Epidermal melanocyte (primary cell): ENCODE data around the gene ARHGEF7.
"Not testable (repeated sequence)": the region's sequence is repeated elsewhere in the genome, so short reads cannot be mapped to it uniquely, and the experiment has no call there.

Experiments
- DNase-seq: peaks from one replicate; pipeline ENCODE4 v3.0.0; 2011; ENCODE audit warnings: low spot score; ENCODE audit not compliant: insufficient read length

The ARHGEF7 gene

GRCh38 chr13:111166882-111167675 lies 52.0 kb downstream of the ARHGEF7 start:
- no peak for DNase-seq

DNA sequence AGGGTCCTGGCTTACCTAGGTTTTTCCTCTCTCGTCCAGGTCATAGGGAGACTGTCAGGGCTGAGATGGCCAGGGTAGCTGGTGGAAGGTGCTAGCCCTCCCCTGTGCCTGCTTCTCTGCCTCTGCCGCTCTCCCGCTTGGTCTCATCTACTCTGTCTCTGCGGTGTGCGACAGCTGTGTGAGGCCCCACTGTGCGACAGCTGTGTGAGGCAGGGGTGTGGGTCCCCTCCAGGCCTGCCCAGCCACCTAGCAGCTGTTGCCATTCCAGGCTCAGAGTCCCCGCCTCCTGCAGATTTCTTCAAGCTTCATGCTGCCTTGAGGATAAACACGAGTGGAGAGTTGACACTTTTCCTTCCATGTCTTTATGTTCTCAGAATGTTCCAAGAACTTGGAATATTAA lies 53.0 kb downstream of the ARHGEF7 start:
- no peak for DNase-seq

DNA sequence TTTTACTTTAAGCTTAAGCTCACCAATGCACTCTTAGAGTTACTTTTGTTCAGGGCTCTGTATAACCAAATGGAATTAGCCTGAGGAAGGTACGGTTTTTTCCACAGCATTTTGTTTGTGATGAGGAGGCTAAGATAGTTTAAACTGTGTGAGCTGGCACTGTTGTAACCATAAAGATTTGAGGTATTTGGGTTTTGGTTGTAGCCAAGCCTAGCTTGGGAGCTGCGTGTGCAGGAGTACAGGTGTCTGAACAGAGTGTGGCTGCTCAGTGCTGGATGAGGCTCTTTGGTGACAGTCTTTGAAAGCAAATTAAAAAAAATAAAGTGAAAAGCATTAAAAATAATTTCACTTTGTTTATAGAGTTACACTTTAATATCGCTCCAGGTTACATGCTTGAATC lies 56.0 kb downstream of the ARHGEF7 start:
- DNase-seq, result no peak

GRCh38 chr13:111171629-111172028 lies 56.5 kb downstream of the ARHGEF7 start:
- DNase-seq, result no peak

DNA sequence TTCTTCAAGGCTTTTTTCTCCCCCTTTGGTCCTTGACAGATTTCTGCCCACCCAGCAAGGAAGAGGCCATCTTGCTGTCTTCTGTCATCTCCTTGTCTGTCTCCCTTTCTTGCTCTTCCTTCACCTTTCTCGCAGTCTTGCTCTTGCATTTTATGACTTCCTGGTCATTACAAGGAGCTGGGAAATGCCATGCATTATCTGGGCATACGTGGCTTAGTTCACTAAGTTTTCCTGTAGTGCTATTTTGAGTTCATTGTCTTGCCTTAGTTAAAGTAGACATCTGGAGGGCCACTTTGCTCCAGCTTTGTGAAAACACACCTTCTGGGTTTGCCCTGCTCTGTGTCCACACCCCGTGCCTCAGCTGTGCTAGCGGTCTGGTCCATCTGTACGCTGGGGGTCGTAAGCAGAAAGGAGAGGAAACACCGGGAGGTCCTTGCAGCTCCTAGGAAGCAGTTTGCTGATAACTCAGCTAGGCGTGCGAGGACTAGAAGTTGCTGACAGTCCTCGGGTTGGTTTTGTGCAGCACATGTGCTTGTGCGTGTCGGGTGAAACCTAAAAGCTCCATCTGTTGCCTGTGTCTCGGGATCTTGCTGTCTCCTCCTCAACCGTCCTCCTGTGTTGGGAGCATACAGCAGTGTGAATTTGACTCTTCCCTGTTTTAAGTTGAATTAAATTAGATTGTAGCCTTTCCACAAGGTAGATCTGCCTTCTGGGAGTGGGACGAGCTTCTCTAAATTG lies 59.4 kb downstream of the ARHGEF7 start:
- no peak for DNase-seq

GRCh38 chr13:111175372-111175771 lies 60.3 kb downstream of the ARHGEF7 start:
- no peak for DNase-seq

GRCh38 chr13:111175935-111176334 lies 60.8 kb downstream of the ARHGEF7 start:
- DNase-seq, result no peak

DNA sequence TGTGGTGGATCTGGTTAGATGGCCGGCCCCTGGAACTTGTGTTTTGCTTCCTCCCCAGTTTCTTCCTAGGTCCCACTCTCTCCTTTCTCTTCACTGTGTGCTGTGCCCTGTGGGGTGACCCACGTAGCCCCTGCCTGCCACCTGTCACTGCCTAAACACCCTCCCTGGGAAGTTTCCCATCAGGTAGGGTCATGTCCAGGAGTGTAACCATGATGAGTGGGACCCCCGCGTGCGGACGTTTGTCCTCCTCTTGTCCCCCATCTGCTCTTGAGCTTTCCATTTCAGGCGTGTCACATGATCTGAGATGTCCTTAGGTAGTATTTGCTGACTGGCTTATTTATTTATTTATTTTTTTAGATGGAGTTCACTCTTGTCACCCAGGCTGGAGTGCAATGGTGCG lies 61.3 kb downstream of the ARHGEF7 start:
- DNase-seq, result no peak

DNA sequence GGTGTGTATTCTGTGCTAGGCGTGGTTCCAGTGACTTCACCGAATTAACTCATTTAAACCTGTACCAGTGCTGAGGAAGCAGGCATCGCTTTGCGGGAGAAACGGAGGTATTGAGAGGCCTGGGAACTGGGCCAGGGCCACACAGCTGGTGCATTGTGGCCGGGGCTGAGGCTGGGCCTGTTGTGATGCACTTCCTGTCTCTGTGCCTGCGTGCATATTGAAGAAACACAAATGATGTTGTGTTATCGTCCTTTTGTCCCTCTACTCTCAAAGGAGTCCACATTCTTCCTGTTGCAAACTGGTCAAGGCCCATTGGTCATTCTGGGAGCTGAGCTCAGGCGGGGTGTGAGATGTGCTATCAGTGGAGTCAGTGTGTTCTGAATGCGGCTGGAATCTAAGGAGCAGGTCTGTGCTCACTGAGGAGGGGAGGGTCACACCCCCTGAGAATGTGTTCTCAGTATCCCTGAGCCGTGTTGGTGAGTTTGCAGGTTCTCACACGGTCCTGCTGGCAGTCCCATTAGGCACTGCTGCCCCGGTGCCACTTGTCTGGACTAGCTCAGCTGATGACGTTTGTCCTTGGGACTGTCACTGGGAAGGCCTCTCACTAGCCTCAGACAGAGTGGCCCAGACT lies 62.1 kb downstream of the ARHGEF7 start:
- no peak for DNase-seq

DNA sequence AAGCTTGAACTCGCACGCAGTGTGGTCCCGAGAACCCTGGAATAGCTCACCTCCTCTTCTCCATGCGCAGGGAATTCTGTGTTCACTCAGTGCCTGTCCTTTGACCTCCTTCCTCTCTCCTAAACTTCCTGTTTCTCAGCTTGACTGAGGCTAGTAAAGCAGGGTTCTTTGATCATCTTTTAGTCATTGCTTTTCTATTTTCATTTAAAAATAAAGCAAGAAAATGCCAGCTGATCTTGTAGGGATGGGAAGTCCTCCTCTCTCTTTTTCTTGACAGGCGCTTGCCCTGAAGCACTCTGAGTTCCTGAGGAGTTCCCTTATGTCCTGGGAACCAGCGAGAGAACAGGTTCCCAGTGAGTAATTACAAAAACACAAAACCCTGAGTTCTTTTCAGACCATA lies 62.8 kb downstream of the ARHGEF7 start:
- no peak for DNase-seq

- no peak for DNase-seq
Observed at GRCh38 chr13:111178402-111178801, 63.3 kb downstream of the ARHGEF7 start.

- DNase-seq, result no peak
Observed at GRCh38 chr13:111179908-111180760, 65.0 kb downstream of the ARHGEF7 start.

- no peak for DNase-seq
Observed at GRCh38 chr13:111181977-111182376, 66.9 kb downstream of the ARHGEF7 start.

DNA sequence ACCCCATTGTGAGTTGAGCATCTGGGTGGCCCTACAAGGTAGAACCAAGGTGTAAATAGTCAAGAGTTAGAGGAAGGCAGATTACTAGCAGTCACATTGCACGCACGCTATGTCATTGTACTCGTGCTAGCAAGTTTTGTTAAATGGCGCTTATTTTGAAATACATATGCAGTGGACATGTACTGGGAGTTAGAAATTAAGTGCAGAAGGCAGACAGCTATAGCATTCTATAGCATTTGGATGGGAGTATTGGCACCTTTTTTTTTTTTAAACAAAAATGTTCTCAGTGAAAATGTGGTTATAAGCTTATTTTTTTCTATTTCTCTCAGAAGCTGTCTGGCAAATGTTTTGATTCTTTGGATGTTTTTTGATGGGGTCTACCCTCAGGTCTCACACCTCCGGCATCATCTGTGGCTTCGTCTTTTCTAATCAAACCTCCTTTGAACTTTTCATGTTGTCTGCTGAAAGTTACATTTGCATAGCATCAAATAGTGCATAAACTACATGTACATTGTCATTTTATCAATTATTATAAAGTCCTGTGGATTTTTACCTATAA lies 68.1 kb downstream of the ARHGEF7 start:
- no peak for DNase-seq

- DNase-seq, result no peak
Observed at GRCh38 chr13:111183959-111184358, 68.8 kb downstream of the ARHGEF7 start.

GRCh38 chr13:111184458-111185401 lies 69.6 kb downstream of the ARHGEF7 start:
- DNase-seq, result no peak

- DNase-seq, result no peak
Observed at GRCh38 chr13:111186305-111186935, 71.3 kb downstream of the ARHGEF7 start.

- no peak for DNase-seq
Observed at GRCh38 chr13:111187960-111188541, 72.9 kb downstream of the ARHGEF7 start.

DNA sequence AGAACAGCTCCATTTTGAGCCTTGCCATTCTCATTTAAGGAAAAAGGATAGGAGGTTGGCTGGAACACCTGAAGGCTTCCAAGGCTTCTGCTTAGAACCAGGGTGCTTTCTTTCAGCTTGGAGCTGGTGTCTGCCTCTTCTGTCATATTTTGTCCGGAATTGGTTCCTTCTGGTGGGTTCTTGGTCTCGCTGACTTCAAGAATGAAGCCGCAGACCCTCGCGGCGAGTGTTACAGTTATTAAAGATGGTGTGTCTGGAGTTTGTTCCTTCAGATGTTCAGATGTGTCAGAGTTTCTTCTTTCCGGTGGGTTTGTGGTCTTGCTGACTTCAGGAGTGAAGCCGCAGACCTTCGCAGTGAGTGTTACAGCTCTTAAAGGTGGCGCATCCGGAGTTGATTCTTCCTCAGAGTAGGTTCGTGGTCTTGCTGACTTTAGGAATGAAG lies 74.0 kb downstream of the ARHGEF7 start:
- not testable (repeated sequence) for DNase-seq
